ENCODE data around the gene FBXW11. TPM values are rescaled to one million over a fixed set of nuclear protein-coding genes. Genes with fewer than 3 reads are reported as not detected.
A peak's percentile ranks its signal among the peaks of the same experiment; 100 is the strongest.

The FBXW11 gene
- total and polyA plus RNA-seq, 10 of the 15 experiments (the other 5 are each of a cell fraction or from before 2014, with no cell fraction given), result 4.3 to 61.5 (median 40.0) TPM

- H3K36me3 ChIP-seq (ENCODE audit: control insufficient read depth in 2 of 2, insufficient read depth in 2 of 2, low read length in 1 of 2), result no peaks in the 10 kb centered on the region
- no peaks in the 10 kb centered on the region for H3K79me2 ChIP-seq (ENCODE audit: control insufficient read depth, insufficient read depth, low read length)
- H3K4me1 ChIP-seq (ENCODE audit: control insufficient read depth, insufficient read depth, low read length), result no peaks in the 10 kb centered on the region
- ATAC-seq (peak; percentile 52), DNase-seq (ENCODE audit: low read depth, low spot score) (no peak), FAIRE-seq (no peak)
- BruUV-seq (replicated peaks), result no TSS peak
- WGBS (ENCODE audit: insufficient coverage, insufficient replicate concordance, low lambda C conversion rate, missing lambda C conversion rate), result 79% methylated on average over 9 of the region's 9 CpGs
- TF ChIP-seq, protein P1, sequence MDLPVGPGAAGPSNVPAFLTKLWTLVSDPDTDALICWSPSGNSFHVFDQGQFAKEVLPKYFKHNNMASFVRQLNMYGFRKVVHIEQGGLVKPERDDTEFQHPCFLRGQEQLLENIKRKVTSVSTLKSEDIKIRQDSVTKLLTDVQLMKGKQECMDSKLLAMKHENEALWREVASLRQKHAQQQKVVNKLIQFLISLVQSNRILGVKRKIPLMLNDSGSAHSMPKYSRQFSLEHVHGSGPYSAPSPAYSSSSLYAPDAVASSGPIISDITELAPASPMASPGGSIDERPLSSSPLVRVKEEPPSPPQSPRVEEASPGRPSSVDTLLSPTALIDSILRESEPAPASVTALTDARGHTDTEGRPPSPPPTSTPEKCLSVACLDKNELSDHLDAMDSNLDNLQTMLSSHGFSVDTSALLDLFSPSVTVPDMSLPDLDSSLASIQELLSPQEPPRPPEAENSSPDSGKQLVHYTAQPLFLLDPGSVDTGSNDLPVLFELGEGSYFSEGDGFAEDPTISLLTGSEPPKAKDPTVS (IDR thresholded peaks at IDR 0.05; ENCODE audit: low read depth, low read length), result no peak
- no peak for TF ChIP-seq ZNF592 (IDR thresholded peaks at IDR 0.05)
- TF ChIP-seq KAT2A (conservative IDR thresholded peaks at IDR 0.05; ENCODE audit: control insufficient read depth, low read depth, low read length), result no peak
- TF ChIP-seq DPF2 (IDR thresholded peaks at IDR 0.05), result no peak
- TF ChIP-seq, protein P2, sequence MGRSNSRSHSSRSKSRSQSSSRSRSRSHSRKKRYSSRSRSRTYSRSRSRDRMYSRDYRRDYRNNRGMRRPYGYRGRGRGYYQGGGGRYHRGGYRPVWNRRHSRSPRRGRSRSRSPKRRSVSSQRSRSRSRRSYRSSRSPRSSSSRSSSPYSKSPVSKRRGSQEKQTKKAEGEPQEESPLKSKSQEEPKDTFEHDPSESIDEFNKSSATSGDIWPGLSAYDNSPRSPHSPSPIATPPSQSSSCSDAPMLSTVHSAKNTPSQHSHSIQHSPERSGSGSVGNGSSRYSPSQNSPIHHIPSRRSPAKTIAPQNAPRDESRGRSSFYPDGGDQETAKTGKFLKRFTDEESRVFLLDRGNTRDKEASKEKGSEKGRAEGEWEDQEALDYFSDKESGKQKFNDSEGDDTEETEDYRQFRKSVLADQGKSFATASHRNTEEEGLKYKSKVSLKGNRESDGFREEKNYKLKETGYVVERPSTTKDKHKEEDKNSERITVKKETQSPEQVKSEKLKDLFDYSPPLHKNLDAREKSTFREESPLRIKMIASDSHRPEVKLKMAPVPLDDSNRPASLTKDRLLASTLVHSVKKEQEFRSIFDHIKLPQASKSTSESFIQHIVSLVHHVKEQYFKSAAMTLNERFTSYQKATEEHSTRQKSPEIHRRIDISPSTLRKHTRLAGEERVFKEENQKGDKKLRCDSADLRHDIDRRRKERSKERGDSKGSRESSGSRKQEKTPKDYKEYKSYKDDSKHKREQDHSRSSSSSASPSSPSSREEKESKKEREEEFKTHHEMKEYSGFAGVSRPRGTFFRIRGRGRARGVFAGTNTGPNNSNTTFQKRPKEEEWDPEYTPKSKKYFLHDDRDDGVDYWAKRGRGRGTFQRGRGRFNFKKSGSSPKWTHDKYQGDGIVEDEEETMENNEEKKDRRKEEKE (IDR thresholded peaks at IDR 0.05), result no peak
- no peak for TF ChIP-seq ZNF217 (IDR thresholded peaks at IDR 0.05)
- 0 out of 2 replicates have a peak, but pooled peaks have one; percentile 15 for TF ChIP-seq RAD21 (IDR thresholded peaks at IDR 0.05; ENCODE audit: insufficient read depth, low read depth, low read length)
- TF ChIP-seq, protein P3, sequence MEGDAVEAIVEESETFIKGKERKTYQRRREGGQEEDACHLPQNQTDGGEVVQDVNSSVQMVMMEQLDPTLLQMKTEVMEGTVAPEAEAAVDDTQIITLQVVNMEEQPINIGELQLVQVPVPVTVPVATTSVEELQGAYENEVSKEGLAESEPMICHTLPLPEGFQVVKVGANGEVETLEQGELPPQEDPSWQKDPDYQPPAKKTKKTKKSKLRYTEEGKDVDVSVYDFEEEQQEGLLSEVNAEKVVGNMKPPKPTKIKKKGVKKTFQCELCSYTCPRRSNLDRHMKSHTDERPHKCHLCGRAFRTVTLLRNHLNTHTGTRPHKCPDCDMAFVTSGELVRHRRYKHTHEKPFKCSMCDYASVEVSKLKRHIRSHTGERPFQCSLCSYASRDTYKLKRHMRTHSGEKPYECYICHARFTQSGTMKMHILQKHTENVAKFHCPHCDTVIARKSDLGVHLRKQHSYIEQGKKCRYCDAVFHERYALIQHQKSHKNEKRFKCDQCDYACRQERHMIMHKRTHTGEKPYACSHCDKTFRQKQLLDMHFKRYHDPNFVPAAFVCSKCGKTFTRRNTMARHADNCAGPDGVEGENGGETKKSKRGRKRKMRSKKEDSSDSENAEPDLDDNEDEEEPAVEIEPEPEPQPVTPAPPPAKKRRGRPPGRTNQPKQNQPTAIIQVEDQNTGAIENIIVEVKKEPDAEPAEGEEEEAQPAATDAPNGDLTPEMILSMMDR (IDR thresholded peaks at IDR 0.05 in 2 of 3, conservative IDR thresholded peaks at IDR 0.05 in 1 of 3; ENCODE audit: control insufficient read depth in 2 of 3, extremely low read depth in 1 of 3, insufficient read depth in 1 of 3, low read depth in 3 of 3, low read length in 3 of 3), result peak; percentile 14 to 32 (median 25); a peak in 3 of 6 replicates
- no peak for TF ChIP-seq IKZF2 (IDR thresholded peaks at IDR 0.05)
- H4K20me1 ChIP-seq (ENCODE audit: control insufficient read depth, insufficient read depth), result no peaks in the 10 kb centered on the region
- ChIA-PET RAD21 (ENCODE audit: unreplicated experiment) (no interaction called here), SMC1A (ENCODE audit: uncharacterized antibody, unreplicated experiment) (no interaction called here), POLR2A (no interaction called here), CTCF (interaction anchor here (1.2 to 1.6 kb wide), 2 partner anchors 9 to 189 kb away, joined by 3 to 4 read pairs; no protein-coding TSS in a partner anchor)
- intact Hi-C loops (cut with micrococcal nuclease; ENCODE audit: unreplicated experiment), result loop anchor here (5.0 kb wide), 1 partner anchor 433 kb away; the partner anchor contains the start of gene FGF18
- no peak overlapping the region for H2AFZ ChIP-seq (ENCODE audit: control insufficient read depth, low read depth, low read length)
- H3K4me2 ChIP-seq (ENCODE audit: control insufficient read depth, insufficient read depth), result no peak overlapping the region
- in situ Hi-C loops (cut with MboI), result no loop called here
- no peaks in the 10 kb centered on the region for H3K9me3 ChIP-seq (replicated peaks; ENCODE audit: control insufficient read depth, insufficient read depth, low read length)
- H3K4me3 ChIP-seq, result no peak overlapping the region
- no peak overlapping the region for H3K9ac ChIP-seq (ENCODE audit: control insufficient read depth, insufficient read depth, low read length)
- no peaks in the 10 kb centered on the region for H3K27me3 ChIP-seq (replicated peaks in 1 of 2; ENCODE audit: control insufficient read depth in 2 of 2, insufficient read depth in 2 of 2, low read length in 1 of 2)
- no peak overlapping the region for H3K27ac ChIP-seq (ENCODE audit: control insufficient read depth, insufficient read depth)
These were observed 156.0 kb downstream of the FBXW11 start for GRCh38 chr5:171850324-171850947.
